Hepatic stellate cell (primary cell): ENCODE results near the gene LIN7A.
A peak's percentile ranks its signal among the peaks of the same experiment; 100 is the strongest.

Experiments
- DNase-seq: peaks from one replicate; pipeline ENCODE4 v3.0.0; 2011; ENCODE audit warnings: low spot score

The LIN7A gene

DNA sequence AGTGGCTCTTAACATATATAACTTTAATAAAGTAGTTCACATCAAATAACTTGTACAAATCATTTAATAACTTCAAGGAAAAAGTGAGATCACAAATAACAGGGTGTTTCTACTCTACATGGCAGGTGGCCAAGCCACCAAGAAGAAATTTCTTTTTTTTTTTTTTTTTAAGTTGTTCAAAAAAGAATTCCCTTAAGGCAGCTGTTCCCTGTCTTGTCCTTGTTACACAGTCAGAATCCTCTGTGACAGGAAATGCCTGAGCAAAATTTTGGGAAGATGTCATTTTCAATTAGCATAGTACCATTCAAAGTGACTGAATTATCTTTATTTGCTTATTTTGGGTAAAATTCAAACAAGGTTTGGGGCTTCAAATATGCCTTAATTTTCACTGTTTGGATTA, 79.4 kb downstream of the LIN7A start:
- DNase-seq: no peak

DNA sequence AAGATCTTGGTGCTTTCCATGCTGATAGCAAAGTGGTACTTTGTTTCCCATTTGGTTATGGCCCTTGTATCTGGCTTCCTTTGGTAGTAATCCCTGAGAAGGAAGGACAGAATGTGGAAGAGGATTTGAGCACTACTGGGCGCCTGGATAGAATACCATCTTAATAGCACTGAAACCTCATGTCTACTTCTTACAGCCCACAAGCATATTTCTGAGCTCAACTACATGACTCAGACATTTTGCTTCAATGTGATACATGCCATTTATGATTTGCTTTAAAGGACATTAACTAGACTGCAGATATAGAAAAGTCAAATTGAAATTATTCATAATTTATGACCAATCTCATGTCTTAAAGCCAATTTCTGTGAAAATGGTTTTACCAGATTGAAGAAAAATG, 80.4 kb downstream of the LIN7A start:
- no peak for DNase-seq

DNA sequence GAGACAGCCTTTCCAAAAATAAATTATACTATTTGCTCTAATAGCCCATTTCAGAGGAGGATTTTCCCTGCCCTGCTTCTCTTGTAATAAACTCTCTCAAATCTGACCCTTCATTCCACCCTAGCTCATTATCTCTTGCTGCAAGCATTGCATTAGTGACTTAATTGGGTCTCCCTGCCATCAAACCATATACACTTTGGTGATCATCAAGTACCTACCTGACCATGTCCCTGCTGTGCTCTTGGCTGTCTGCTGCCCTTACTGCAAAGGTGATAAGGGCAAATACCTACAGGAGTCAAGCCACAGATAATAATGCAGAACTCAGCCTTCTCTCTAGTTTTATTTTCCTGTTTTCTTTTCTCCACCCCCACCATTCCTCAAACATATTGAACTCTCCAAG, 88.4 kb downstream of the LIN7A start:
- no peak for DNase-seq

DNA sequence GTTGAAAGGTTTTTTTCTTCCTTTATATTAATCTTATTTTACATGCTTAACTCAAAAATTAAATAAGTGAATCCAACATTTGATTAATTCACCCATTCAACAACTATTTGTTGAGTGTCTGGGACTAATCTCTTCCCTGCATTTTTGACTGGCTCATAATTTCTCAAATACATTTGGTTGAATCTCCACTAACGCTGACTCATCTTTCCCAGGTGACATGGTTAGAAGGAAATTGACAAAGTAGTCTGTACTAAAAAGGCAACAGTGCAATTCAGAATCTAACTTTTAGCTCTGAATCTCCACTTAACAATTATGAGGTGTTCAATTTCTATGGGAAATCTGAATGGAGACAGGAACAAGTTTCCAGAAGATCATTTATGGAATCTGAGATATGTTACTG, 88.9 kb downstream of the LIN7A start:
- no peak for DNase-seq

GRCh38 chr12:80847575-80847974, 90.2 kb downstream of the LIN7A start:
- no peak for DNase-seq

DNA sequence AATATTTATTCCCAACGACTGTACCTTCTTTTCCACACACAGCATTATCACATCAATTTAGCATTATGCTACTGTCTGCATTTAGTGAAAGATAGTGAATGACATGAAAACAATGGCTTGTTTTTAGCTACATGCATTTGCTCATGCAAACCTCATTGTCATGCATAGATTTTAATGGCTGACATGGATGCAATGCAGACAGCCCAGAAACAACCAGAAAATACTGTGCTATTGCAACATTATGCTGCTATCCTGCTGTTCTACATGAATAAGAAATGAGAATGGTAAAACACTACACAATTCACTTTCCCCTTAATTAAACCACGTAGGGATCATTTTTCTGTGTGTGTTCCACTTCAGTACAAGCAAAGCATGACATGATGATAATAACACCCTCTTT, 90.8 kb downstream of the LIN7A start:
- DNase-seq: no peak

DNA sequence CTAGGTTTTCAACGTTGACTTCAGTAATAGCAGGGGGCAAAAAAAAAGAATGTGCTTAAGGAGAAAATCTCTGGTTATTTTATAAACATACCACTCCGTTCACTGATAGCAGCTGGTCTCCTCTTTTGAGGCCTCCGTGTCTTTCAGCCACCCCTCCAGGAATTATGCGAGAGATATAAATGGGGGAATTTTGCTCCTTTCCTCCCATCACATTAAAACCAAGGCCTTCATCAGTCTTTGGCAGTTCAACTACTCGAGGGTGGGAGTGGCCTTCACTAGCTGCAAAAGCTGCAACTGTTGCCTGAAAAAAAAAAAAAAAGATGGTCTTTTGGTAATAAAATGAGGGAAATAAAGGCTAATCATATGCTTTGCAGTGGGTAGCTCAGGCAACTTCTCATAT, 92.1 kb downstream of the LIN7A start:
- no peak for DNase-seq

DNA sequence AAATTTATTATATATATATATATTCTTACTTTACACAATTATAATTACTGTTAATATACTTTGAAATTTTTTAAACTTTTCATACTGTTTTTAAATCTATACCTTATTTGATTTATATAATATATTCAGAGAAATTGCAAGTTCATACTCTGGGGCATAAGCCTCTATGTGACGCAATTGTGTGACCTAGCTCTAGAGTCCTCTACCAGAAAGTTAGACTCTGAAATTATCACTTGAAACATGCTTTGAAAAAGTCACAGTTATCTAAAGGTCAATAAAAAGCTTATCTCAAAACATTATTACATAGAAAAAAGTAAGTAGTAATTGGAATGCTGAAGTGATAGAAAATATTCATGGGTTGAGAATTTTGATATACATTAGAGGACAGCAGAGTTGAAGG, 93.8 kb downstream of the LIN7A start:
- DNase-seq: no peak

- DNase-seq: no peak
Measured at GRCh38 chr12:80838708-80839107, 99.0 kb downstream of the LIN7A start.

- no peak for DNase-seq
Measured at GRCh38 chr12:80838024-80838658, 99.6 kb downstream of the LIN7A start.

DNA sequence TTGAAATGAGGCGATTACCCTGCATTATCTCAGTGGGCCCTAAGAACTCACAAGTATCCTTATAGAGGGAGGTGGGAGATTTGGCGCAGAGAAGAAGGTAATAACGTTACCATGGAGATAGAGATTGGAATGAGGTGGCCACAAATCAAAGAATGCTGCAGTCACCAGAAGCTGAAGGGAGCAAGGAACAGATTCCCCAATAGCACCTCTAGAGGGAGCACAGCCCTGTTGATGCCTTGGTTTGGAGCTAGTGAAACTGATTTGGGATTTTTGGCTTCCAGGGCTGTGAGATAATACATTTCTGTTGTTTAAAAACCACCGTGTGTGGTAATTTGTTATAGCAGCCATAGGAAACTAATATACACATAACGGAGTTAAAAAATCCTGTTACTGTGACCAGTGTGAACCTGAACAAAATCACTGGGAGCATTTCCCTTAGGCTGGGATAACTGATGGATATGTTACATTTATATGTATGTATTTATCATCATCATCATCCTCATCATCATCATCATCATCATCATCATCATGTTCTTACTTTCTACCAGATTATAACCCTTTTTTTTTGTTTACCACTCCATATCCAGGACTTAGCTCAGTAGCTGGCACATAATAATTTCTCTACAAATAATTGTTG, 100.3 kb downstream of the LIN7A start:
- DNase-seq: peak; percentile 38

- no peak for DNase-seq
Measured at GRCh38 chr12:80834724-80835123, 103.0 kb downstream of the LIN7A start.

- DNase-seq: no peak
Measured at GRCh38 chr12:80830533-80831088, 107.1 kb downstream of the LIN7A start.

DNA sequence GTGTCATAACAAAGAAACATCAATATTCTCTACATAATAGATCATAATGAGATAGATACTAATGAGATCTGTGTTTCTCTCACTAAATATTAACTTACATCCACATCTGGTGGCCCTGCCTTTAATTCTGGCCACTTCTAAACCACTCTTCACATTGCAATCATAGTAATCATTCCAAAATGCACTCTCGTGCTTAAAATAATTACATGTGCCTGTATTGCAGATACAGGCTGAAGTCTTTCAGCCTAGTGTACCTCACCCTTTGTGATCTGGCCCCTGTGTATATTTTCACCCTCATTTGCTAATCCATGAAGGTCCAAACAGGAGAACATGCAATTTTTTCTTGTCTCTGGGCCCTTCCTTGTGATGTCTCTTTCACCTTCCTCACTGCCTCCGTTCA, 108.0 kb downstream of the LIN7A start:
- no peak for DNase-seq

GRCh38 chr12:80825506-80825905, 112.2 kb downstream of the LIN7A start:
- no peak for DNase-seq

- no peak for DNase-seq
Measured at GRCh38 chr12:80823393-80823792, 114.3 kb downstream of the LIN7A start.

DNA sequence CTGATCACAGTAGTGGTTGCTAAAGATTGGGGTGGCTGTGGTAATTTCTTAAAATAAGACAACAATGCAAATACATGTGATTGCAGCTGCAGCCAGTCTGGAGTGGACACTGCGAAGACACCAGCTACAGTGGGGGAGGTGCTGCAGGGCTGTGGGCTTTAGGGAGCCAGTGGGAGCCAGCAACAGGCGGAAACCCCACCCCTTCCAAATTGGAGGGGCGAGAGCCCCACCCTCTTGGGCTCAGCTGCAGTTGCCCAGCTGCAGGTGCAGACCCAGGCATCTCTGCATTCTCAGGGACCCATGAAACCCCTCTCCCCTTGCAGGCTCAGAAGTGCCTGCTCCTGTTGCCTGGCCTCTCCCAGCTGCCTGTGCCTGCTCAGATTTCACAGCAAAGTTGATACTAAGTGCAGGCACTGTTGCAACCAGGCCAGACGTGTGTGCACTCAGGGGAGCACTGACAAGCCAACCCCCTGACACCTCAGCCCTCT, 116.2 kb downstream of the LIN7A start:
- DNase-seq: no peak

- DNase-seq: no peak
Measured at GRCh38 chr12:80818878-80819277, 118.9 kb downstream of the LIN7A start.

GRCh38 chr12:80815351-80815750, 122.4 kb downstream of the LIN7A start:
- peak; percentile 16 for DNase-seq

DNA sequence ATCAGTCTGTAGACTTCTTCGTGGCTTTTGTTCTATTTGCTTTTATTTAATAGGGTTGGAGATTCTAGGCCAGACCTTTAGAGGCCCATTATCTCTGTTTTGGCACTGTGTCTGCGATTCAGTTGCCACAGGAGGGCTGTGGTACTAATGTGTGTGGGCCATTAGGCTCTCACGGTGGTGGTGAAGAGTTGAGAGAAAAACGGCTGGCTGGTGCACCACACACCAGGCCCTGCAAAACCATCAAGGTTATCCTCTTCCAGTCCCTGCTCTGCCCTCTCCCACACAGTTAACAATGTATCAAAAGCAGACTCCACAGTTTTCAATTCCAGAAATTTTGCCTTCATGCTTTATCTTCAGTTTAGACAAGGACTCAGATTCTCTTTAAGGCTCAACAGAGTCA, 123.3 kb downstream of the LIN7A start:
- no peak for DNase-seq

- DNase-seq: no peak
Measured at GRCh38 chr12:80813820-80814219, 123.9 kb downstream of the LIN7A start.

DNA sequence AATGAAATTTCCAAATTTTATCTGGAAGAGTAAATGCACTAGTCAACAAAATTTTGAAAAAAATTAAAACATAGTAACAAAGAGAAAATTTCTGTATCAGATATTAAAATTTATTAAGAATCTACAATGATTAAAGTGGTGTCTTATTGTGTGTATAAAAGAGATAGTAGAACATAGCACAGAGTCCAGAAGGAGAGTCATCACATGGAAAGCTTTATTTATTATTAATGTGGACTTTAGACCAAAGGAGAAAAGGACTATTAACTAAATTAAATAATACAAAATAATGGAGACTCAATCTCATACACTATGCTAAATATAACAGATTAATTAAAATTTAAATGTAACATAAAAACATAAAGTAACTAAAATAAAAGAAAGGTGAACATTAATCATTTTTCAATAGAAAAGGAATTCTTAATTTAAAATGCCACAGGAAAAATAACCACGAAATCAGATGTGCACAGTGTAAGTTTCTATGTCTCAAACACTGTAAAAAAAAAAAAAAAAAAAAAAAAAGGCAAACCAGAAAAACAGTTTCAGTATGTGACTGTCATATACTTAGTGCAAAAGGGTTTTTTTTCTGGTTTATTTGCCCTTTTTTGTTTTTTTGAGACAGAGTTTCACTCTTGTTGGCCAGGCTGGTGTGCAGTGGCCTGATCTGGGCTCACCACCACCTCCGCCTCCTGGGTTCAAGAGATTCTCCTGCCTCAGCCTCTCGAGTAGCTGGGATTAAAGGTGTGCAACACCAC, 125.6 kb downstream of the LIN7A start:
- DNase-seq: no peak

DNA sequence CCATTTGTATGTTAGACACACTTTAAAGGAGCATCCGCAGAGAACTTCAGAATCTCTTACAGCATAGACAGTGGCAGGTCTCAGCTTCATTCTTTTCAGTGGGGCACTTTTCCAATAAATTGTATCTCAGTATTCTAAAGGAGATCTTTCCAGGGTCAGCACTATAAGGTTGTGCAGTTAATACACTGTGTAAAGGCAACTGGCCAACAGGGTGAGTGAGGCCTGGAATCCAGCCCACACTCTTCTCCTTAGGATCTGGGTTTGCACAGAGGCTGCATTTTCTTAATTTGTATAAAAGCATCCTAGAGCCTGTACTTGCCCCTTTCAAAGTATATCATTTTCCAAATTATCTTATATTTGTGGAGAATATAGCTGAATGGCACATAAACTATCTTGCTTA, 126.9 kb downstream of the LIN7A start:
- no peak for DNase-seq
